Measurements from ENCODE around the gene SMAD1. TPM values are rescaled to one million over a fixed set of nuclear protein-coding genes. Genes with fewer than 3 reads are reported as not detected.

SMAD1 gene
- total RNA-seq, 2 experiments from 2014 or later = 5.3 to 10.7 TPM

DNA sequence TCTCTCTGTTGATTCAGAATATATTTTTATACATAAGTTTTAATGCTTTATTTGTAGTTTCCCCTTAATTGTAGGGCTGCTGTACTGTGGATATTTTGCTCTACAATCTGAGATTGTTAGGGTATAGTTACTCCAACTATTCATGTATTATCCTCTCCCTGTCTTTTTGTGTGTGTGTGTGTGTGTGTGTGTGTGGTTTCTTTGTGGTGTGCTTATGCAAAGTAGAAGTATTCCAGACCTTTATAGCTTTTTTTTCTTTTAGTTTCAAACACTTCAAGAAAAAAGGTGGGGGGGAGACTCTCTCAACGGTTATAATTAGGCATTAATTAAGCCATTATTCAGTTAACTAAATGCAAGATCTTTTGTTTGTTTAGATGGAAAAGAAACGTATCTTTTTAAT is 6.7 kb downstream of the SMAD1 start:
- Mint-ChIP-seq H3K4me1 (peaks cover 24% of the 10 kb centered on the region), H3K4me3 (no peak overlapping the region), H3K9me3 (ENCODE audit: low read depth) (no peaks in the 10 kb centered on the region), H3K27ac (no peak overlapping the region), H3K36me3 (ENCODE audit: low read depth) (no peaks in the 10 kb centered on the region), H3K27me3 (peaks cover 5% of the 10 kb centered on the region)
- ChIA-PET POLR2A (no interaction called here), CTCF (interaction anchor here (0.9 to 1.2 kb wide), 2 partner anchors 102 to 255 kb away, joined by 3 read pairs; no protein-coding TSS in a partner anchor)
- DNase-seq (no peak), ATAC-seq (no peak)
- intact Hi-C loops (cut with DNase I, micrococcal nuclease) = loop anchor here in 1 of 2 experiments (10.0 kb wide), 2 partner anchors 966 to 1974 kb away; partner anchors contain the start of gene SMARCA5

DNA sequence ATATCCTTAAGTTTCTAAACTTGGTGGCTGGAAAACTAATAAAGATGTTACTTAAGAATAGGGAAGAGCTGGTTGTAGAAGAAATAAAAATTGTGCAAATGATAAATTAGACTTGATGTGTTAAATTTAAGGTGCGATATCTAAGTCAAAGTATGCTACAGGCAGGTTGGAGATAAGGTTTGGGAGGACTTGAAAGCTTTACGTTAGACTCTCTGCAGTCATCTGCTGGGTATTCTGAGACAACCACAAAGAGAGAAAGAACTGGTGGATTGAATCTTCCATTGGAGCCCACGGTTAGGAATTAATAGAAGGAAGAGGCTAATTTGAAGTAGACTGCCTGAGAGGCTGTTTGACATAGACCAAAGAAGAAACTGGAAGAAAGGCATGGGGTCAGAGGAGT is 7.9 kb downstream of the SMAD1 start:
- Mint-ChIP-seq H3K4me3 (no peak overlapping the region), H3K36me3 (ENCODE audit: low read depth) (no peaks in the 10 kb centered on the region), H3K27me3 (peaks cover 5% of the 10 kb centered on the region), H3K9me3 (ENCODE audit: low read depth) (no peaks in the 10 kb centered on the region), H3K4me1 (peaks cover 25% of the 10 kb centered on the region), H3K27ac (no peak overlapping the region)
- intact Hi-C loops (cut with DNase I, micrococcal nuclease) = loop anchor here in 1 of 2 experiments (10.0 kb wide), 2 partner anchors 965 to 1975 kb away; partner anchors contain the start of gene SMARCA5
- ChIA-PET CTCF (interaction anchor here (1.0 kb wide), 1 partner anchor 68 kb away, joined by 3 read pairs; no protein-coding TSS in a partner anchor), POLR2A (no interaction called here)
- DNase-seq = no peak
- no peak for ATAC-seq

DNA sequence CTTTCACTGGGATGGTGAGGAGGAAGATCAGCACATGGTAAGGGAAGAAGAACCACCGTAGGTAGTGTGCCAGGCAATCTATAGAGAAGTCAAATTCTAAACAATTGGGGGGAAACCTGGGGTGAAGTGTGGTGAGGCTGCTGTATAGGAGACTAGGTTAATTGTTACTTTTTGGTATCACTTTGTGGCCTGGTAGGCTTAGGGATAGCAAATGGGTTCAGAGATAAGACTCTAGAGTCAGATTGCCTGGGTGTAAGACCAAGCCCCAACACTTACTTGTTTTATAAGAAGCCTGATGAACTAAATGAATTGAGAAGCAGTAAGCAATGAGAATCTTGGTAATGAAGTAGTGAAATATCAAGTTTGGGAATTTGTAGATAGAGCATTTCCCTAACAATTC is 8.7 kb downstream of the SMAD1 start:
- Mint-ChIP-seq H3K4me3 (no peak overlapping the region), H3K9me3 (ENCODE audit: low read depth) (no peaks in the 10 kb centered on the region), H3K27me3 (peaks cover 5% of the 10 kb centered on the region), H3K27ac (no peak overlapping the region), H3K36me3 (ENCODE audit: low read depth) (no peaks in the 10 kb centered on the region), H3K4me1 (peaks cover 31% of the 10 kb centered on the region)
- POLR2A ChIA-PET = no interaction called here
- DNase-seq = no peak
- no peak for ATAC-seq
- CTCF ChIA-PET = no interaction called here
- intact Hi-C loops (cut with DNase I, micrococcal nuclease) = no loop called here

DNA sequence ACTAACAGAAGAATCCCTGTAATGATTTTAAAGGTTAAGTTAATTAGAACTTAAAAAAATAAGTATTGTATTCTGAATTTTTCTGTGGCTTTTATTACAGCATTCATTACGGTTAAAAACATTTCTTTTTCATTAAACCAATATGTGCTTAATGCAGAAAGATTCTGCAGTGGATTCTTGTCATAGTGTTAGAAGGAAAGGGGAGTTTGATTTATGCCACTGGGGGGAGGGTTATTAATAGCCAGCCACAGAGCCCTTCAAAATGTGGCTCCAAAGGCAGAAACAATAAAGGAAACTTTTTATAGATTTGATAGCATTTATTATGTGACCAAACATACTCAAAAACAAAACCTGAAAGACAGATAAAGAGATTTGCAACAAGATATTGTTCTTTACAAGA is 9.1 kb downstream of the SMAD1 start:
- Mint-ChIP-seq H3K36me3 (ENCODE audit: low read depth) (no peaks in the 10 kb centered on the region), H3K4me3 (no peak overlapping the region), H3K27me3 (peaks cover 5% of the 10 kb centered on the region), H3K27ac (no peak overlapping the region), H3K4me1 (peaks cover 28% of the 10 kb centered on the region), H3K9me3 (ENCODE audit: low read depth) (no peaks in the 10 kb centered on the region)
- POLR2A ChIA-PET = no interaction called here
- ATAC-seq (no peak), DNase-seq (no peak)
- intact Hi-C loops (cut with DNase I, micrococcal nuclease) = no loop called here
- CTCF ChIA-PET = no interaction called here

DNA sequence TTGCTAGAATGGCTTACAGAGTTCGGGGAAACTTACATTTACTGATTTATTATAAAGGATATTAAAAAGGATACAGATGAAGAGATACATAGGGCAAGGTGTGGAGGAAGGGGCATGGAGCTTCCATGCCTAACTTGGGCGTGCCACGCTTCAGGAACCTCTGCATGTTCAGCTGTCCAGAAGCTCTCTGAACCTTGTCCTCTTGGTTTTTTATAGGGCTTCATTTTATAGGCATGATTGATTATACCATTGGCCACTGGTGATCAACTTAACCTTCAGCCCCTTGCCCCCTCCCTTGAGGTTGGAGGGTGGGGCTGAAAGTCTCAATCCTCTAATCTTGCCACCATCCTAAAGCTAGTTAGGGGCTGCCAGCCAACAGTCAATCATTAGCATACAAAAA is 10.7 kb downstream of the SMAD1 start:
- no peaks in the 10 kb centered on the region for H3K27me3 Mint-ChIP-seq
- ATAC-seq (no peak), DNase-seq (no peak)
- no peak overlapping the region for H3K4me3 Mint-ChIP-seq
- H3K9me3 Mint-ChIP-seq (ENCODE audit: low read depth) = no peaks in the 10 kb centered on the region
- POLR2A ChIA-PET = no interaction called here
- H3K27ac Mint-ChIP-seq = no peak overlapping the region
- CTCF ChIA-PET = interaction anchor here (0.7 to 1.8 kb wide), 3 partner anchors 8 to 49 kb away, joined by 3 to 5 read pairs (median 4); no protein-coding TSS in a partner anchor
- H3K4me1 Mint-ChIP-seq = peaks cover 20% of the 10 kb centered on the region
- no peaks in the 10 kb centered on the region for H3K36me3 Mint-ChIP-seq (ENCODE audit: low read depth)
- intact Hi-C loops (cut with DNase I, micrococcal nuclease) = no loop called here

DNA sequence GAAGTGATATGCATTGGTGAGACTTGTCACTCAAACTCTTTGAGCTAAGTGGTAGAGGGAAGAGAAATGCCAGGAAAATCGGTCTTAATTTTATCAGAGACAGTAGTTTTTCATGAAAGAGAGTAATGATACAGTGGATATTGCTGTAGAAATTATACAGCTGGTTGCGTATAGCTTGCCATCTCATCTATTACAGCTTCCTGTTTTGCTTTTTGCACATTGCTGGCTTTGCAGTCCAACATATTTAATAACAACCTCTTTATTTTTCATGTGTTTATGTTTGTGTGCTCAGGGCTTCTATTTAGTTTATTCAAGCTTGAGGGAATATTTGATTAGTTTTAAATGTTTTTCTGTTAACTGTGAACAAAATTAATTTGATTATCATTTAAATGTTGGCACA is 11.5 kb downstream of the SMAD1 start:
- Mint-ChIP-seq H3K36me3 (ENCODE audit: low read depth) (no peaks in the 10 kb centered on the region), H3K4me1 (peaks cover 18% of the 10 kb centered on the region), H3K4me3 (no peak overlapping the region), H3K9me3 (ENCODE audit: low read depth) (no peaks in the 10 kb centered on the region), H3K27me3 (no peaks in the 10 kb centered on the region), H3K27ac (no peak overlapping the region)
- CTCF ChIA-PET = interaction anchor here (0.7 to 1.8 kb wide), 4 partner anchors 9 to 64 kb away, joined by 3 to 5 read pairs (median 4); no protein-coding TSS in a partner anchor
- no peak for ATAC-seq
- intact Hi-C loops (cut with DNase I, micrococcal nuclease) = no loop called here
- DNase-seq = no peak
- POLR2A ChIA-PET = no interaction called here

DNA sequence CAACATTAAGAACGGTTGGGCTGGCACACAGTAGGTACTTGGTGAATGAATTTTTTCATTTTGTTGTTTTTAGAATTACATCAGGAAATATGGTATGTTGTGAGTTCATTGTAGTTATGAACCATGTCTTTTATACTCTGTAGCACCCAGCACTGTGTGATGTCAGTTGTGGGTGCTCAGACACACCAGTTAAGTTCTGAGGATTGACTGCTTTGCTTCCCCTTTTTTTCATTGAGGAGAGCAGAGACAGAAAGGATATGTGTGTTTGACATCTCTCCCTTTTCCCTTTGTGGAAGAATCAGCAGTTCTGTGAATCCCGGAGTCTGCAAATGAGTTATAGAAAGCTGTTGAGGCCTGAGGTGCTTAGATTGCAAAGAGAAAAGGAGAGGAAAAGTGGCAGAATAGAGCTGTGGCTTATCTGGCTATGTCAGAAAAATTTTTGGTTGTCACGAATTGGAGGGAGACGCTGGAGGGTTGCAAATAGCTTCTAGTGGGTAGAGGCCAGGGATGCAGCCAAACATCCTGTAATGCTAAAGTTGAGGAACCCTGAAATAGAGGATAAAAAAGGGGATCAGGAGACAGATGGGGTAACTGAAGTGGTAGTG is 13.1 kb downstream of the SMAD1 start:
- H3K9me3 Mint-ChIP-seq (ENCODE audit: low read depth) = no peaks in the 10 kb centered on the region
- ATAC-seq = no peak
- ChIA-PET CTCF (interaction anchor here (0.7 to 1.0 kb wide), 2 partner anchors 175 to 246 kb away, joined by 3 read pairs; no protein-coding TSS in a partner anchor), POLR2A (no interaction called here)
- H3K27me3 Mint-ChIP-seq = no peaks in the 10 kb centered on the region
- peaks cover 18% of the 10 kb centered on the region for H3K4me1 Mint-ChIP-seq
- no peaks in the 10 kb centered on the region for H3K36me3 Mint-ChIP-seq (ENCODE audit: low read depth)
- DNase-seq = no peak
- no peak overlapping the region for H3K27ac Mint-ChIP-seq
- no peak overlapping the region for H3K4me3 Mint-ChIP-seq
- intact Hi-C loops (cut with DNase I, micrococcal nuclease) = no loop called here

DNA sequence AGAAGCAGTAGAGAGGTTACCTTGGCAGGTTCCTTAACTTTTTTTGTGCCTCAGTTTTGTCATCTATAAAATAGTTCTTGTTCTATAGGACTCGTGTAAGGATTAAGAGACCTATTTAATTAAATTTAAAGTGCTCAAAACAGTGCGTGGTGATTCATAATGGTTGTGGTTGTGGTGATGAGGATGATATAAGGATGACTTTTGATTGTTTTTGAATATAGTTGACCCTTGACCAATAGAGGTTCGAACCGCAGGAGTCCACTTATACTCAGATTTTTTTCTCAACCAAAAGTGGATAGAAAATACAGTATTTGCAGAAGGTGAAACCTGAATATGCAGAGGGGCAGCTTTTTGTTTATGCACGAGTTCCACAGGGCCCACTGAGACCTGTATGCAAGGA is 14.6 kb downstream of the SMAD1 start:
- Mint-ChIP-seq H3K4me3 (no peak overlapping the region), H3K9me3 (ENCODE audit: low read depth) (no peaks in the 10 kb centered on the region), H3K27ac (no peak overlapping the region), H3K4me1 (peaks cover 30% of the 10 kb centered on the region), H3K36me3 (ENCODE audit: low read depth) (no peaks in the 10 kb centered on the region), H3K27me3 (no peaks in the 10 kb centered on the region)
- POLR2A ChIA-PET = no interaction called here
- no peak for DNase-seq
- intact Hi-C loops (cut with DNase I, micrococcal nuclease) = no loop called here
- ATAC-seq = no peak
- CTCF ChIA-PET = no interaction called here

DNA sequence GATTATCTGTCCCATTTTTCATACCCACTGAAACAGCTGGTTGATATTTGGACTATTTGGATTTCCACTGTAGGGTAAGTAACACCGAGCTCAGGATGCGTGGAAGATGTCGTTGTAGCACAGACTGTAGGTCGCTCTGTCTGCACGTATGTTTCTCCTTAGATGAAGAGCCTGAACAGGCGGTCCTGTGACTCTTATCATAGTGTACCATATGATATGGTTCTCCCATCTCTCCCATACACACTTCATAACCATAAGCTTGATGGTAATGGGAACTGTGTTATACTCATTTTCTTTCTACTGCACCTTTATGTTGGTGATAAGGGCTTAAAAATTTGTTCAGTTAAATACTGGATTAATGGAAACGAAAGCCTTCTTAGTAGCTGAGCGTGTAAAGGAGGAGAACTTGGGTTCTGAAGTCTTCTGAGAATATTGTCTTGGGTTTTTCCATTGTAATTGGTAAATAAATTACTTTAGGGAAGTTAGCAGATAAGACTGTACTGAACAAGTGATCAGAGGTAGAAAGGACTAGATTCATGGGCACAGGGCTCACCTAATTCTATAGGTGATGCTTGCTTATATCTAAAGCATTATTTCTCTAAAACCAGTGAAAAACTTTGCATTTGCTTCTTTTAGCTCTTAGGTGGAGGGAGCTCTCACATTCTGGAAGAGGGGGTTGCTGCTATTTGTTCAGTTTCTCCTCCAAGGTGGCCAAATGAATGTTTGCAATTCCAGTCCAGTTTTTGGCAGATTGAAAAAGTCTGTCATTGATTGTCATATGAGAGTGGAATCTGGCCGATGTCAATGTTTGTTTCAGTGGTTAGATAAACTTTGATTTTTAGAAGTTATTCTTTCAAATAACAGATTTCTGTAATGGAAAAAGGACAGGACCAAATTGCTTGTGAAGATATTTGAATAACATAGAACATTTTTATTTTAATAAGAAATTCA is 15.8 kb downstream of the SMAD1 start:
- Mint-ChIP-seq H3K9me3 (ENCODE audit: low read depth) (no peaks in the 10 kb centered on the region), H3K36me3 (ENCODE audit: low read depth) (no peaks in the 10 kb centered on the region), H3K27me3 (no peaks in the 10 kb centered on the region), H3K4me1 (peaks cover 33% of the 10 kb centered on the region), H3K4me3 (no peak overlapping the region), H3K27ac (no peak overlapping the region)
- POLR2A ChIA-PET = no interaction called here
- CTCF ChIA-PET = interaction anchor here (0.6 kb wide), 1 partner anchor 1327 kb away, joined by 4 read pairs; no protein-coding TSS in a partner anchor
- no peak for DNase-seq
- ATAC-seq = no peak
- intact Hi-C loops (cut with DNase I, micrococcal nuclease) = loop anchor here in 1 of 2 experiments (2.0 kb wide), 1 partner anchor 263 kb away; no protein-coding TSS in a partner anchor

DNA sequence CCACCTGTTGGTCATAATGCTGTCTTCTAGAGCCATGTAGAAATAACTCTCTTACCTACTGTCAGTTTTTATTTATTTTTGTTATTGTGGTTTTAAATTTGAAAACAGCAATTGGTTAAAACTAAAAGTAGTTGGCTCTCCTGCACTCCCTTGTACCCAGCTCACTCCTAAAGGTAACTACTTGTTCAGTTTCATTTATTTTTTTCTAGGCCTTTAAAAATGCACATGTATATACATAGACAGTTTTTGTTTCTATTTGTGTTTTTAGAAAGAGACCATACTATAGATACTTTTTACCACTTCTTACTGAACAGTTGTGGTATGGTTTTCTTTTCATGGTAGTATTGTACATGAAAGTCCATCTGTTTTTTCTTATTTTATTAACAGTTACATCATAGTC is 16.8 kb downstream of the SMAD1 start:
- no peaks in the 10 kb centered on the region for H3K36me3 Mint-ChIP-seq (ENCODE audit: low read depth)
- intact Hi-C loops (cut with DNase I, micrococcal nuclease) = loop anchor here in 1 of 2 experiments (2.0 kb wide), 1 partner anchor 264 kb away; no protein-coding TSS in a partner anchor
- peaks cover 37% of the 10 kb centered on the region for H3K4me1 Mint-ChIP-seq
- no peak for ATAC-seq
- CTCF ChIA-PET = no interaction called here
- POLR2A ChIA-PET = no interaction called here
- no peaks in the 10 kb centered on the region for H3K9me3 Mint-ChIP-seq (ENCODE audit: low read depth)
- H3K4me3 Mint-ChIP-seq = no peak overlapping the region
- no peaks in the 10 kb centered on the region for H3K27me3 Mint-ChIP-seq
- no peak for DNase-seq
- H3K27ac Mint-ChIP-seq = no peak overlapping the region

DNA sequence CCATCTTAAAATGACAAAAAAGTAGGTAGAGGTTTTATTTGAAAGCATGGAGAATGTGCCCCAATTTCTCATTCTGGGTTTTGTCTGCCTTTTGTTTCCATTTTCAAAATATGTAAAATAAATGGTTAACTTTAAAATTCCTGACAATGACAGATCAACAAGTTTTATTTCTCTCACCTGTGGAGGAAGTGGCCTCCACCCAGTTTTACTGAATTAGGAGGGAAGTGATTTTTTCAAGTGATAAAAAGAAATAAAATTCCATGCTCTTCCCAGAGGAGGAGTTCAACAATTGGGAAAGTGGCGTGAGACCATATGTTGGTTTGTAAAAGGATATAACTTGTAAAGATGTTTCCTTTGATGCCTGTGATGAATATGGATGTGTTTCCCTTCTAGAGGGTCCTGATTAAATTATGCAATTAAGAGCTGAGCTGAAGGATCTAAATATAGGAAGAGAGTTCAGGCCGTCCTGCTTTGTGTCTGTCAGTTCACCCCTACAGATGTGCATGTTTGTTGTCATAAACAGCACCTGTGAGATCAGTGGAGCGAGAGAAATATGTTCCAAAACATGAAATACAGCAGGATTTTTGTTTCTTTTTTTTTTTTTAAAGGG is 19.5 kb downstream of the SMAD1 start:
- ATAC-seq (no peak), DNase-seq (no peak)
- Mint-ChIP-seq H3K36me3 (ENCODE audit: low read depth) (no peaks in the 10 kb centered on the region), H3K27me3 (no peaks in the 10 kb centered on the region), H3K4me1 (peaks cover 31% of the 10 kb centered on the region), H3K9me3 (ENCODE audit: low read depth) (no peaks in the 10 kb centered on the region), H3K4me3 (no peak overlapping the region), H3K27ac (no peak overlapping the region)
- intact Hi-C loops (cut with DNase I, micrococcal nuclease) = no loop called here
- CTCF ChIA-PET = interaction anchor here (1.5 kb wide), 1 partner anchor 44 kb away, joined by 3 read pairs; no protein-coding TSS in a partner anchor
- POLR2A ChIA-PET = no interaction called here
